Activated CD4-positive, alpha-beta memory T cell treated with anti-CD3 and anti-CD28 coated beads for 36 hours (primary cell): ENCODE data around the gene SLC16A5. TPM values are rescaled to one million over a fixed set of nuclear protein-coding genes. Genes with fewer than 3 reads are reported as not detected.
"Not testable (repeated sequence)": the region's sequence is repeated elsewhere in the genome, so short reads cannot be mapped to it uniquely, and the experiment has no call there.

Source experiments
- CTCF ChIA-PET: fragments of 350-600 bp; sonication (Branson Sonifier 250); formaldehyde crosslinking; loops from one replicate; lab custom pipeline; 2021; ENCODE audit warnings: antibody characterized with exemption, inconsistent platforms; lab: Charles Lee
- POLR2A ChIA-PET: fragments of 350-600 bp; sonication (Branson Sonifier 250); formaldehyde crosslinking; loops from one replicate; lab custom pipeline; 2021; ENCODE audit warnings: antibody characterized with exemption; lab: Charles Lee
- DNase-seq: peaks from one replicate; pipeline ENCODE4 v3.0.0-alpha.2; 2020
- H3K27ac Mint-ChIP-seq: one replicate; pipeline ENCODE4 v1.8.0; 2021; ENCODE audit warnings: mixed read lengths
- H3K27me3 Mint-ChIP-seq: one replicate; pipeline ENCODE4 v1.8.0; 2021; ENCODE audit warnings: mixed read lengths
- H3K36me3 Mint-ChIP-seq: one replicate; pipeline ENCODE4 v1.8.0; 2021; ENCODE audit warnings: mixed read lengths
- H3K4me1 Mint-ChIP-seq: one replicate; pipeline ENCODE4 v1.8.0; 2021; ENCODE audit warnings: low read depth, mixed read lengths
- H3K4me3 Mint-ChIP-seq: one replicate; pipeline ENCODE4 v1.8.0; 2021; ENCODE audit warnings: mild to moderate bottlenecking, mixed read lengths
- H3K9me3 Mint-ChIP-seq: one replicate; pipeline ENCODE4 v1.8.0; 2021; ENCODE audit warnings: mixed read lengths
- intact Hi-C: fragments of 100-400 bp; cut with micrococcal nuclease; formaldehyde crosslinking; loops from one replicate; pipeline ENCODE4 v1.15.1; 2023
- total RNA-seq, 2 experiments: library from RNA; stranded (reverse); gene quantifications; one replicate each; pipeline ENCODE4 v1.2.3, GENCODE V29; 2021

Gene SLC16A5
- total RNA-seq, 2 experiments from 2014 or later = 6.7 to 7.7 TPM

DNA sequence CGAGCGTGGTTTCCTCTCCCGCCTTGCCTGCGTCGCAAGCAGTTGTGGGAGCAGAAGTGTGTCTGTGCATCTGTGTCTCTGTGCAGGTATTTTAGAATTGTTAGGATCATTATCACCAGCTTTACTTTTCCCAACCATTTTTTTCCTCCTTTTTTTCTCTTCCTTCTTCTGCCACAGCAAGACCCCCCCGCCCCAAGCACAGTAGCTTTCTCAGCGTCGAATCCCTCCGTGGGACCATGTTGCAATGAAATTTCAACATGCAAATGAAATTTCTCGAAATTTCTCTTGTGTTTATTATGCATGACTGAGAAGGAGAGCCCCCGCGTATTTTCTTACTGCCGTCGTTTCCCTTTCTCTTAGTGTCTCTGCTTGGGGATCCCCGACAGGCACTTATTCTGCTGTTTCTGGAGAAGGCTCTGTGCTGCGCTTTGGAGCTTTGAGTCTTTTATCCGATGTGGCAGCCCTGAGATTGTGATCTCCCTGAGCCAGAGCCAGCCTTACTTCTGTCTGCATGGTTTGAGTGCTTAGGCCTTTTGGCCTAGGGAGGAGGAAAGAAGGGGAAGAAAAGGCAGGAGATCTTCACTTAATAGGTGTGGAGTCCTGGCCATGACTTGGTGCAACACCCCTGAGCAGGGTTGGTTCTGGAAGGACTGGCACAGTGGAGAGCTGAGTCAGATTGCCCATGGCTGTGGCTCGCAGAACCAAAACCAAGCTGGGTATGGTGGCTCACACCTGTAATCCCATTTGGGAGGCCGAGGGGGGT lies 27.0 kb downstream of the SLC16A5 start:
- Mint-ChIP-seq H3K36me3 (peaks cover 13% of the 10 kb centered on the region), H3K4me3 (peak overlapping the region; percentile 71), H3K27ac (peak overlapping the region; percentile 64), H3K27me3 (no peaks in the 10 kb centered on the region), H3K4me1 (peaks cover 32% of the 10 kb centered on the region), H3K9me3 (no peaks in the 10 kb centered on the region)
- peak; percentile 38 for DNase-seq
- CTCF ChIA-PET = interaction anchor here (0.7 to 9.1 kb wide), 64 partner anchors 9 to 639 kb away, joined by 3 to 247 read pairs (median 6); partner anchors contain the start of genes CDR2L, GGA3, MIF4GD and MRPL58
- POLR2A ChIA-PET = interaction anchor here (0.8 to 2.8 kb wide), 13 partner anchors 9 to 156 kb away, joined by 3 to 17 read pairs (median 4); partner anchors contain the start of genes GGA3, JPT1, MIF4GD and MRPS7
- intact Hi-C loops = loop anchor here (1.0 to 5.0 kb wide), 7 partner anchors 10 to 154 kb away; partner anchors contain the start of genes GGA3, JPT1, MRPS7 and NT5C

DNA sequence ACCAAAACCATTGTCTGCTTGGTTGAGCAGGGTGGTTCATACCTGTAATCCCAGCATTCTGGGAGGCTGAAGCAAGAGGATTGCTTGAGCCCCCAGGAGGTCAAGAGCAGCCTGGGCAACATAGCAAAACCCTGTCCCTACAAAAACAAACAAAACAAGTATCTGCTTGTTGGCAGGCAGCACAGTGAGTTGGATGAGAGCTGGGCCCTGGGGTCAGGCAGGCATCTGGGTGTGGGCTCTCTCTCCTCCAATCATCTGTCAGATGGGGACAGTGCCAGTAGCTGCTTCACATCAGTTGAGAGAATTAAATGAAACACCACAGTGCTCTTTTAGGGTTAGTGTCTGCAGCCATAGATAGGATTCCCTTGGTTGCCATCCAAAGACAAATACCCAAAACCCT lies 27.8 kb downstream of the SLC16A5 start:
- Mint-ChIP-seq H3K27me3 (no peaks in the 10 kb centered on the region), H3K9me3 (no peaks in the 10 kb centered on the region), H3K4me1 (peaks cover 29% of the 10 kb centered on the region), H3K27ac (no peak overlapping the region), H3K36me3 (peaks cover 16% of the 10 kb centered on the region), H3K4me3 (no peak overlapping the region)
- POLR2A ChIA-PET = interaction anchor here (0.8 to 2.8 kb wide), 3 partner anchors 9 to 154 kb away, joined by 3 to 17 read pairs (median 4); no protein-coding TSS in a partner anchor
- CTCF ChIA-PET = interaction anchor here (1.9 to 9.1 kb wide), 11 partner anchors 10 to 155 kb away, joined by 4 to 247 read pairs (median 36); partner anchors contain the start of genes MIF4GD, MRPL58, NT5C and NUP85
- no peak for DNase-seq
- intact Hi-C loops = loop anchor here (2.0 kb wide), 2 partner anchors 39 to 155 kb away; partner anchors contain the start of gene JPT1

DNA sequence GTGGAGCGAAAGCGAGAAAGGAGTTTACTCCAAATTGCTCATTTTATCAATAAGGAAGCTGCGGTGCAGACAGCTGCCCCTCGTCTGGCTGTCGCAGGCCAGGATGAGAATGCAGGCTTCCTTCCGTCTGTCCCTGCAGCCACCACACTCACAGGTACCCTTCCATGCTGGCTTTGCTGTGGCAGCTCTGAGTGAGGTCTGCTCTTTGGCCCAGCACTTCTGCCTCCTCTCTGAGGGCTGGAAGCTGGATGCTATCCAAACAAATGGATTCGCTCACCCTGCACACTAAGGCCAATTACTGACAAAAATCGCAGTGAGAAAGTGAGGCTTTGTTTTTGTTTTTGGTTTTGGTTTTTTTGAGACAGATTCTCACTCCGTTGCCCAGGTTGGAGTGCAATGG lies 29.0 kb downstream of the SLC16A5 start:
- H3K36me3 Mint-ChIP-seq = peaks cover 14% of the 10 kb centered on the region
- intact Hi-C loops = no loop called here
- H3K9me3 Mint-ChIP-seq = no peaks in the 10 kb centered on the region

DNA sequence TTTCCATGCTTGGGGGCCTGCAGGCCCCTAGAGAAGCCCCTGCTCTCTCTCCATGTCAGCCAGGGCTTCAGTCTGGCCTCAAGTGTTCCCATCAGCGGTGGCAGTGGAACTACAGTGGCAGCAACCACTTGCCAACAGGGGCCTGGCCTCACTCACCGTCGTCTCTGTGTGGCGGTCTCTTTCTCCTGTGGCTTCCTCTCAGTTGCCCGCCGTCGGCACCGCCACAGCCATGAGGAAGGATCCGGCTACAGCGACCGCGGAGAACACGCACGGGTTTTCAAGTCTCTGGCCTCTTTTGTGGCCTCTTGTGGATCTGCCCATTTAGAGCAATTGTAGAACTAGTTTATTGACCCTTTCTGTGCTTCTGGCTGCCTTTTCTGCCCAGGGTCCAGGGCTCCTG lies 30.6 kb downstream of the SLC16A5 start:
- H3K36me3 Mint-ChIP-seq = peaks cover 9% of the 10 kb centered on the region
- POLR2A ChIA-PET = interaction anchor here (0.6 kb wide), 2 partner anchors 69 to 70 kb away, joined by 3 read pairs; no protein-coding TSS in a partner anchor
- H3K27me3 Mint-ChIP-seq = no peaks in the 10 kb centered on the region
- H3K9me3 Mint-ChIP-seq = no peaks in the 10 kb centered on the region
- no peak overlapping the region for H3K27ac Mint-ChIP-seq
- intact Hi-C loops = no loop called here
- no peak overlapping the region for H3K4me3 Mint-ChIP-seq
- CTCF ChIA-PET = no interaction called here
- peaks cover 19% of the 10 kb centered on the region for H3K4me1 Mint-ChIP-seq
- DNase-seq = no peak

More for the DNA sequence above, 29.0 kb downstream of the SLC16A5 start:
- POLR2A ChIA-PET = interaction anchor here (0.9 kb wide), 1 partner anchor 12 kb away, joined by 3 read pairs; no protein-coding TSS in a partner anchor
- no peak for DNase-seq
- no peak overlapping the region for H3K4me3 Mint-ChIP-seq
- H3K27ac Mint-ChIP-seq = no peak overlapping the region
- CTCF ChIA-PET = interaction anchor here (0.7 to 9.1 kb wide), 8 partner anchors 9 to 155 kb away, joined by 3 to 121 read pairs (median 8); partner anchors contain the start of genes MIF4GD and NT5C
- H3K27me3 Mint-ChIP-seq = no peaks in the 10 kb centered on the region
- peaks cover 24% of the 10 kb centered on the region for H3K4me1 Mint-ChIP-seq

DNA sequence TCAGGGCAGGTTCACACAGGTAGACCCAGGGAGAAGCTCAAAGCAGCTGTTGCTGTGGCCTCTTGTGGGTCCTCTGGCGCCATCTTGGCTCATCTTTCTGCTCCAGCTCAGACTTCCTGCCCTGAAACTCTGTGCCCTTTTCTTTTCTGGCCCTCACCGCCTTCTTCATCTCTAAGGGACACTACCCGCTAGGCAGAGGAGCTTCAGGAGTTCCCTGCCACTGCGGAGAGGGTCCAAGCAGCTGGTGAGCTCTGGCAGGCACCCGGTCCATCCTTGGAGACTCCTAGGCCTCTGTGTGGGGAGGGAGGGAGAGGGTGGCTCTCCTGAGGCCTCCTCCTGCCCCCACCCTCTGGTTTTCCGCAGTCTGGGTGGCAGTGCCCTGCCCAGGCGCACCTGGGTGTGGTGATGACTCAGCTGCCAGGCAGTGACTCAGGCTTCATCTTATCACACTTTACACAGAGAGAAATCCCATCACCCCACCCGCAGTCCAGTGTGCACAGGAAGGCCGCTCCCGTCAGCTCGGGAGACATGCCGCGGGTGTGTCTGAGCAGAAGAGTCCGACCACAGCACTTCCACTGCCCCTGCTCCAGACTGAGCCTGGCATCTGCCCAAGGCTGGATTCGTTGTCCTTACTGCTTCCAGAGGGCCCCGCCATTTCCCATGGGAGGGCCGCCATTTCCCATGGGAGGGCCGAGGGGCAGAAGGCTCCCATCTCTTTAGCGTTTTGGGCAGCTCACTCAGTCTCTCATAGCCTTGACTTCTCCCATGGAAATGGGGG lies 36.5 kb downstream of the SLC16A5 start:
- intact Hi-C loops = loop anchor here (1.0 kb wide), 1 partner anchor 10 kb away; no protein-coding TSS in a partner anchor

DNA sequence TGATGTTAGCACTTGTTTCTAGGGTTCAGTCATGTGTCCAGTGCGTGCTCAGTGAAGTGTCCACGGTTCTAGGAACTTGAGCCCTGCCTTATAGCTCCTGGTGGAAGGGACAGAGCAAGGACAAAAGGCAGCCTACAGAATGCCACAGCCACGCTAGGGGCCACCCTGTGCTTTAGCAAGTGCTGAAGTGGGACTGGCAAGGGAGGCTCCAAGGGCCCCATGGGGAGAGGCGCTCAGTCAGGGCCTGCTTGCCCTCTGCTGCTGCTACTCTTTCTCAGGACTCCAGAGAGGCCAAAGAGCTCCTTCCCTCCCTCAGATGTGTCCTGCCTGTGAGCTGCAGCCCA lies 37.0 kb downstream of the SLC16A5 start:
- ChIA-PET POLR2A (interaction anchor here (1.6 to 2.6 kb wide), 2 partner anchors 11 to 57 kb away, joined by 3 to 17 read pairs; no protein-coding TSS in a partner anchor), CTCF (interaction anchor here (1.3 to 6.3 kb wide), 2 partner anchors 11 to 47 kb away, joined by 4 to 60 read pairs; no protein-coding TSS in a partner anchor)
- DNase-seq = no peak
- intact Hi-C loops = loop anchor here (1.0 kb wide), 1 partner anchor 10 kb away; no protein-coding TSS in a partner anchor
- peak overlapping the region; percentile 77 for H3K27ac Mint-ChIP-seq
- H3K4me3 Mint-ChIP-seq = no peak overlapping the region
- no peaks in the 10 kb centered on the region for H3K27me3 Mint-ChIP-seq
- peaks cover 33% of the 10 kb centered on the region for H3K4me1 Mint-ChIP-seq
- no peaks in the 10 kb centered on the region for H3K9me3 Mint-ChIP-seq
- H3K36me3 Mint-ChIP-seq = peaks cover 8% of the 10 kb centered on the region

More for the DNA sequence above, 36.5 kb downstream of the SLC16A5 start:
- CTCF ChIA-PET = interaction anchor here (1.1 to 6.3 kb wide), 5 partner anchors 10 to 164 kb away, joined by 3 to 60 read pairs (median 3); no protein-coding TSS in a partner anchor
- DNase-seq = peak; percentile 86
- H3K27ac Mint-ChIP-seq = peak overlapping the region; percentile 77
- H3K4me3 Mint-ChIP-seq = peak overlapping the region; percentile 18
- no peaks in the 10 kb centered on the region for H3K9me3 Mint-ChIP-seq
- no peaks in the 10 kb centered on the region for H3K27me3 Mint-ChIP-seq
- H3K4me1 Mint-ChIP-seq = peaks cover 30% of the 10 kb centered on the region
- POLR2A ChIA-PET = interaction anchor here (0.6 to 2.6 kb wide), 5 partner anchors 10 to 370 kb away, joined by 3 to 17 read pairs (median 3); no protein-coding TSS in a partner anchor
- peaks cover 5% of the 10 kb centered on the region for H3K36me3 Mint-ChIP-seq

DNA sequence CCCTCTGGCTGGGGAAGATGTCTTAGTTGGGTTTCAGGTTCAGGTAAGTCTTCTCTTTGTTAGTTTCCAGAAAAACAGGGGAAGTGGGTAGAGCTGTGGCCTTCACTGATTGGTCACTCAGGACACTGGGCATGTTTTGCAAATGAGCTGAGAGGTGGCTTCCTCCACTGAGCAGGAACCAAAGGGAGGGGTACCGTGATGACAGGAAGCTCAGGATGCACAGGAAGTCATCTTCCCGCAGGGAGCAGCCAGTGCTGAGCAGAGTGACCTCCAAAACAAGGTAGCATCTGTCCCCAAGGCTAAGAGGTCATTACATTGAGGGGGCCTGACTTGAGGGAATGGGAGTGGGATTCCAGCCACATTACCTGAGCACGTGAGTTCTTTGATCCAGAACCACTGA lies 38.2 kb downstream of the SLC16A5 start:
- intact Hi-C loops = no loop called here
- no peak for DNase-seq

DNA sequence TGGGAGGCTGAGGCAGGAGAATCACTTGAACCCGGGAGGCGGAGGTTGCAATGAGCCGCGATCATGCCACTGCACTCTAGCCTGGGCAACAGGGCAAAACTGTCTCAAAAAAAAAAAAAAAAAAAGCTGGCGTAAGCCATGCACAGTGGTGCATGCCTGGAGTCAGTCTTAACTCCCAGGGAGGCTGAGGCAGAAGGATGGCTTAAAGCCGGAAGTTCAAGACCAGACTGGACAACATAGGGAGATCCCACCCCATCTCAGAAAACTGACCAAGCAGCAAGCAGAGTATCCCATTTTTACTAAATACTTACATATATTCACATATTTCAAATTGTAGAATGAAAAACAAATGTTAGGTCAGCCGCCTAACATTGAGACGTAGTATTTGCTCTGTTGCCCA lies 39.2 kb downstream of the SLC16A5 start:
- H3K36me3 Mint-ChIP-seq = peaks cover 11% of the 10 kb centered on the region

More for the DNA sequence above, 38.2 kb downstream of the SLC16A5 start:
- Mint-ChIP-seq H3K4me1 (peaks cover 38% of the 10 kb centered on the region), H3K27me3 (no peaks in the 10 kb centered on the region), H3K27ac (peak overlapping the region; percentile 65), H3K9me3 (no peaks in the 10 kb centered on the region), H3K36me3 (peaks cover 11% of the 10 kb centered on the region), H3K4me3 (no peak overlapping the region)
- ChIA-PET POLR2A (interaction anchor here (2.6 kb wide), 1 partner anchor 12 kb away, joined by 17 read pairs; no protein-coding TSS in a partner anchor), CTCF (interaction anchor here (6.3 kb wide), 1 partner anchor 12 kb away, joined by 60 read pairs; no protein-coding TSS in a partner anchor)

DNA sequence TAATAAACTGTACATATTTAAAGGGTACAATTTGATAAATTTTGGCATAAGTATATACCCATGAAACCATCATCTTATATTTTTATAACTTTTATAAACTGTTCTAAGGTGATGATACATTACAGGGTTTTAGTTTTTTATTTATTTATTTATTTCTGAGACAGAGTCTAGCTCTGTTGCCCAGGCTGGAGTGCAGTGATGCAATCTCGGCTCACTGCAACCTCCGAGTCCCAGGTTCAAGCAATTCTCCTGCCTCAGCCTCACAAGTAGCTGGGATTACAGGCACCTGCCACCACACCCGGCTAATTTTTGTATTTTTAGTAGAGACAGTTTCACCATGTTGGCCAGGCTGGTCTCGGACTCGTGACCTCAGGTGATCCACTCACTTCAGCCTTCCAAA lies 40.2 kb downstream of the SLC16A5 start:
- POLR2A ChIA-PET, DNase-seq, H3K4me3 Mint-ChIP-seq, H3K27me3 Mint-ChIP-seq, H3K9me3 Mint-ChIP-seq, intact Hi-C loops: not testable (repeated sequence)
- Mint-ChIP-seq H3K36me3 (peaks cover 11% of the 10 kb centered on the region), H3K4me1 (peaks cover 45% of the 10 kb centered on the region), H3K27ac (peak overlapping the region; percentile 52)
- CTCF ChIA-PET = interaction anchor here (6.3 kb wide), 1 partner anchor 14 kb away, joined by 60 read pairs; no protein-coding TSS in a partner anchor

More for the DNA sequence above, 39.2 kb downstream of the SLC16A5 start:
- H3K27ac Mint-ChIP-seq = no peak overlapping the region
- H3K27me3 Mint-ChIP-seq = no peaks in the 10 kb centered on the region
- CTCF ChIA-PET = interaction anchor here (6.3 kb wide), 1 partner anchor 13 kb away, joined by 60 read pairs; no protein-coding TSS in a partner anchor
- intact Hi-C loops = no loop called here
- no peak overlapping the region for H3K4me3 Mint-ChIP-seq
- no peaks in the 10 kb centered on the region for H3K9me3 Mint-ChIP-seq
- POLR2A ChIA-PET = no interaction called here
- DNase-seq = no peak
- H3K4me1 Mint-ChIP-seq = peaks cover 41% of the 10 kb centered on the region

DNA sequence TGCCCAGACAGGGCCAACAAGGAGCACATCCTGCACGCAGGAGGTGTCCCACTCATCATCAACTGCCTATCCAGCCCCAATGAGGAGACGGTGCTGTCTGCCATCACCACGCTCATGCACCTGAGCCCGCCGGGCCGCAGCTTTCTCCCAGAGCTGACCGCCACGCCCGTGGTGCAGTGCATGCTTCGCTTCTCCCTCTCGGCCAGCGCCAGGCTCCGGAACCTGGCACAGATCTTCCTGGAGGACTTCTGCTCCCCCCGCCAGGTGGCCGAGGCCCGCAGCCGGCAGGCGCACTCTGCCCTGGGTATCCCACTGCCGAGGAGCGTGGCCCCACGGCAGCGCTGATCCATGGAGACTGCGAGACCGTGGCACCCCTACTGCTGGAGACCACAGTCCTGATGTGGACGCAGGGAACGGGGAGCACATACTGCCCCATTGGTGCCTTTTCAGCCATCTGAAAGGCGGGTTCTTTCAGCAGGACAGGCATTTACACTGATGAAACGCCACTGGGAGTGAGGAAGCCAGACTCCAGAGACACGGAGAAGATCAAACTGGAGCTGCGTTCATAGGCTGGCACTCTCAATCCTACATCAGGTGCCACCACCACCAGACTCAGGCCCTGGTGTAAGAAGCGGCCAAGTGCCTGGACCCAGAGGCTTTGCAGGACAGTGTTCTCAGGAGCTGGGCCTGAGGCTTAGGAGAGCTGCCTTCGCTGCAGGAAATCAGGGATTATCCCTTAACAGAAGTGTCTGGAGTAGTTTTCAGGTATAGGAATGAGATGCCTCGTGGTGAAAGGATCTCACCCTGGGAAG lies 41.1 kb downstream of the SLC16A5 start:
- Mint-ChIP-seq H3K27ac (no peak overlapping the region), H3K4me3 (no peak overlapping the region), H3K36me3 (peaks cover 11% of the 10 kb centered on the region), H3K9me3 (no peaks in the 10 kb centered on the region), H3K4me1 (peaks cover 39% of the 10 kb centered on the region), H3K27me3 (no peaks in the 10 kb centered on the region)
- intact Hi-C loops = no loop called here
- no peak for DNase-seq
- ChIA-PET POLR2A (interaction anchor here (1.1 kb wide), 2 partner anchors 12 to 60 kb away, joined by 3 read pairs; no protein-coding TSS in a partner anchor), CTCF (interaction anchor here (3.6 to 6.3 kb wide), 3 partner anchors 15 to 72 kb away, joined by 24 to 121 read pairs (median 60); partner anchors contain the start of gene ARMC7)
